ENCODE results near the gene SYN1. TPM values are rescaled to one million over a fixed set of nuclear protein-coding genes. Genes with fewer than 3 reads are reported as not detected.

The SYN1 gene
- total RNA-seq, 1 experiment from 2014 or later = 11.7 TPM

DNA sequence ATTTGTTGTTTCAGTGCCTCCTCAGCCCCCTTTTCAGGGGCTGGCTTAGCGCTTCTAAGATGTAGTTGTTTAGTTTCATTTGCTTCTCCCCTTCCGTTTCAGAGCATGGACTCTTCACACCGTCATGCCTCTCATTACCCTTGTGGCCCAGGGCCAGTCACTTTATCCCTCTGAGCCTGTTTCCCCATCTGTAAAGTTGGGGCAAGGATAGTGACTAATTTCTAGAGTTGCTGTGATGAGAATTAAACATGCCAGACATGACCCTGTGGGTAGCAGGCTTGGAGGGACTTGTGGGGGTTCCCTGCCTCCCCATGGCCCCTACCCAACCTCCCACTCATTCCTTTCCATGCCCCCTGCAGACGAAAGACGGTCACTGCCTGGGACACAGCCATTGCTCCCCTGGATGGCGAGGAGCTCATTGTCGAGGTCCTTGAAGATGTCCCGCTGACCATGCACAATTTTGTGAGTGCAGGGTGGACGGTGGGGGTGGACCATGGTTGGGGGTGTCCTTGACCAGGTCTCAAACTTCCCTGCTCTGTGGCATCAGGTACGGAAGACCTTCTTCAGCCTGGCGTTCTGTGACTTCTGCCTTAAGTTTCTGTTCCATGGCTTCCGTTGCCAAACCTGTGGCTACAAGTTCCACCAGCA, 55.1 kb downstream of the SYN1 start:
- Histone ChIP-seq H3K27ac (ENCODE audit: insufficient read length, low read depth, low read length) (no peak overlapping the region), H4K91ac (ENCODE audit: insufficient read length, low read depth, low read length) (no peak overlapping the region), H3K4me2 (ENCODE audit: insufficient read depth, insufficient read length, low read length) (no peak overlapping the region), H2BK15ac (ENCODE audit: low read depth, low read length) (no peak overlapping the region), H3K23ac (ENCODE audit: insufficient read length, low read depth, low read length) (no peak overlapping the region), H3K4ac (ENCODE audit: low read depth, low read length) (no peak overlapping the region), H3K9me3 (ENCODE audit: control insufficient read depth, low read depth, low read length) (peaks cover 29% of the 10 kb centered on the region), H3K18ac (ENCODE audit: insufficient read length, low read depth, low read length) (no peak overlapping the region), H3K79me2 (ENCODE audit: insufficient read depth, low read length) (no peaks in the 10 kb centered on the region), H2BK12ac (ENCODE audit: insufficient read length, low read depth, low read length) (no peak overlapping the region), H4K8ac (replicated peaks; ENCODE audit: insufficient read length, low read depth, low read length) (no peak overlapping the region), H2BK120ac (ENCODE audit: low read depth, low read length, poor library complexity, severe bottlenecking) (no peak overlapping the region), H3K9ac (ENCODE audit: extremely low read depth, insufficient read length, low read length) (no peak overlapping the region), H4K20me1 (ENCODE audit: control insufficient read depth, insufficient read depth, insufficient read length) (no peaks in the 10 kb centered on the region), H2AK5ac (ENCODE audit: insufficient read length, low read length) (no peak overlapping the region), H3K79me1 (ENCODE audit: insufficient read depth, low read depth, low read length, poor library complexity, severe bottlenecking) (no peaks in the 10 kb centered on the region), H3K27me3 (ENCODE audit: insufficient read depth, low read length) (no peaks in the 10 kb centered on the region), H2AFZ (ENCODE audit: low read length) (no peak overlapping the region), H2BK20ac (ENCODE audit: low read depth, low read length, poor library complexity, severe bottlenecking) (no peak overlapping the region), H3K4me1 (ENCODE audit: insufficient read depth, low read length) (no peaks in the 10 kb centered on the region), H2BK5ac (ENCODE audit: insufficient read length, low read length) (no peak overlapping the region), H3K23me2 (ENCODE audit: insufficient read length, low read depth, low read length, poor library complexity, severe bottlenecking) (no peaks in the 10 kb centered on the region), H3T11ph (ENCODE audit: low read length) (no peak overlapping the region), H4K5ac (ENCODE audit: insufficient read length, low read depth, low read length) (no peak overlapping the region), H3K14ac (ENCODE audit: insufficient read depth, low read length) (no peak overlapping the region), H3K56ac (ENCODE audit: insufficient read length, low read depth, low read length) (no peak overlapping the region)
- no peak overlapping the region for H3K4me3 Mint-ChIP-seq
- DNase-seq = no peak
- peaks cover 41 to 63% (median 62%) of the 10 kb centered on the region in 3 experiments for H3K36me3 Mint-ChIP-seq (ENCODE audit: insufficient read depth in 1 of 3, low read depth in 3 of 3)
- no CpG with 5 or more reads among the region's 12 CpGs for WGBS (ENCODE audit: extremely low coverage, insufficient read length, low lambda C conversion rate)
- H3K27me3 Mint-ChIP-seq (ENCODE audit: low read depth) = no peaks in the 10 kb centered on the region
- H3K27ac Mint-ChIP-seq = no peak overlapping the region
- TF ChIP-seq, protein P1, sequence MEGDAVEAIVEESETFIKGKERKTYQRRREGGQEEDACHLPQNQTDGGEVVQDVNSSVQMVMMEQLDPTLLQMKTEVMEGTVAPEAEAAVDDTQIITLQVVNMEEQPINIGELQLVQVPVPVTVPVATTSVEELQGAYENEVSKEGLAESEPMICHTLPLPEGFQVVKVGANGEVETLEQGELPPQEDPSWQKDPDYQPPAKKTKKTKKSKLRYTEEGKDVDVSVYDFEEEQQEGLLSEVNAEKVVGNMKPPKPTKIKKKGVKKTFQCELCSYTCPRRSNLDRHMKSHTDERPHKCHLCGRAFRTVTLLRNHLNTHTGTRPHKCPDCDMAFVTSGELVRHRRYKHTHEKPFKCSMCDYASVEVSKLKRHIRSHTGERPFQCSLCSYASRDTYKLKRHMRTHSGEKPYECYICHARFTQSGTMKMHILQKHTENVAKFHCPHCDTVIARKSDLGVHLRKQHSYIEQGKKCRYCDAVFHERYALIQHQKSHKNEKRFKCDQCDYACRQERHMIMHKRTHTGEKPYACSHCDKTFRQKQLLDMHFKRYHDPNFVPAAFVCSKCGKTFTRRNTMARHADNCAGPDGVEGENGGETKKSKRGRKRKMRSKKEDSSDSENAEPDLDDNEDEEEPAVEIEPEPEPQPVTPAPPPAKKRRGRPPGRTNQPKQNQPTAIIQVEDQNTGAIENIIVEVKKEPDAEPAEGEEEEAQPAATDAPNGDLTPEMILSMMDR (conservative IDR thresholded peaks at IDR 0.05) = no peak
- H3K4me1 Mint-ChIP-seq = peaks cover 10 to 17% of the 10 kb centered on the region in 2 experiments
- peaks cover 75 to 87% of the 10 kb centered on the region in 2 experiments for H3K9me3 Mint-ChIP-seq
